GM23248 (cell line): ENCODE results near the gene BEND7.

ENCODE experiments used
- EZH2 ChIP-seq: fragments of 200-600 bp; sonication (generic); IDR thresholded peaks from 2 replicates; pipeline ENCODE4 v1.6.1; 2018; ENCODE audit warnings: antibody characterized with exemption, mild to moderate bottlenecking; ENCODE audit not compliant: insufficient read depth, poor library complexity, severe bottlenecking
- EZH2phosphoT487 ChIP-seq: fragments of 200-600 bp; sonication (generic); IDR thresholded peaks from 2 replicates; pipeline ENCODE4 v1.6.1; 2018; ENCODE audit warnings: antibody characterized with exemption, moderate library complexity, mild to moderate bottlenecking, low read depth; ENCODE audit not compliant: insufficient read depth

- TF ChIP-seq EZH2phosphoT487 (no peak), EZH2 (no peak)
Measured at GRCh38 chr10:13417459-13418126, 111.2 kb downstream of the BEND7 start.
